HepG2 (cell line): Measurements from ENCODE around the gene NCOA7. TPM values are rescaled to one million over a fixed set of nuclear protein-coding genes. Genes with fewer than 3 reads are reported as not detected.

Experiments used
- AGO2 ChIP-seq: fragments of 200-400 bp; formaldehyde crosslinking; optimal IDR thresholded peaks from 2 replicates; pipeline ENCODE3; 2017; ENCODE audit warnings: mild to moderate bottlenecking, low read depth, low read length, moderate library complexity
- AHR ChIP-seq: IDR thresholded peaks from 2 replicates; pipeline ENCODE4 v1.6.1; 2018; ENCODE audit warnings: missing genetic modification reagents, missing compliant biosample characterization
- FOXK1 ChIP-seq: sonication (generic); formaldehyde crosslinking; IDR thresholded peaks from 2 replicates; pipeline ENCODE4 v1.4.0; 2020; ENCODE audit warnings: low read depth, missing genetic modification reagents, borderline replicate concordance
- FOXO1 ChIP-seq: sonication (generic); formaldehyde crosslinking; IDR thresholded peaks from 2 replicates; pipeline ENCODE4 v1.4.0; 2020; ENCODE audit warnings: missing genetic modification reagents
- HDAC1 ChIP-seq: sonication (generic); formaldehyde crosslinking; IDR thresholded peaks from 2 replicates; pipeline ENCODE4 v1.5.1; 2020; ENCODE audit warnings: mild to moderate bottlenecking, missing genetic modification reagents
- HIC2 ChIP-seq: sonication (generic); formaldehyde crosslinking; IDR thresholded peaks from 2 replicates; pipeline ENCODE4 v1.9.0; 2022; ENCODE audit warnings: low read depth, missing genetic modification reagents
- MZF1 ChIP-seq: sonication (generic); formaldehyde crosslinking; IDR thresholded peaks from 2 replicates; pipeline ENCODE4 v1.8.1; 2023; ENCODE audit warnings: mild to moderate bottlenecking, missing genetic modification reagents, borderline replicate concordance
- REST ChIP-seq, 2 experiments: IDR thresholded peaks; 2 replicates each; pipeline ENCODE4 v1.6.1; 2011 to 2012; ENCODE audit warnings: low read length in 2 of 2, borderline replicate concordance in 1 of 2, low read depth in 1 of 2, mild to moderate bottlenecking in 1 of 2, moderate library complexity in 1 of 2
- SMAD1 ChIP-seq: sonication (generic); formaldehyde crosslinking; IDR thresholded peaks from 2 replicates; pipeline ENCODE4 v1.4.0; 2020; ENCODE audit warnings: missing genetic modification reagents, low read depth, mild to moderate bottlenecking, borderline replicate concordance
- TEAD2 ChIP-seq: sonication (generic); formaldehyde crosslinking; IDR thresholded peaks from 2 replicates; pipeline ENCODE4 v1.9.0; 2021; ENCODE audit warnings: missing genetic modification reagents
- ZBTB43 ChIP-seq: sonication (generic); formaldehyde crosslinking; conservative IDR thresholded peaks from 2 replicates; pipeline ENCODE4 v1.4.0; 2020; ENCODE audit warnings: missing genetic modification reagents
- ZNF264 ChIP-seq: sonication (generic); formaldehyde crosslinking; IDR thresholded peaks from 2 replicates; pipeline ENCODE4 v1.4.0; 2020; ENCODE audit warnings: missing genetic modification reagents
- ZNF333 ChIP-seq: sonication (generic); formaldehyde crosslinking; IDR thresholded peaks from 2 replicates; pipeline ENCODE4 v1.4.0; 2020; ENCODE audit warnings: mild to moderate bottlenecking, missing genetic modification reagents, borderline replicate concordance
- polyA plus RNA-seq, 8 experiments: library from polyadenylated mRNA; depleted of rRNA in 3 of 8; stranded (reverse) in 7 of 8; unstranded in 1 of 8; fragments of >200 nt; fragmentation: Illumina TruSeq in 4 of 8; extraction: Trizol in 4 of 8; gene quantifications; 2 replicates each; pipeline versions ENCODE4 v1.2.1 to v1.2.3, GENCODE V29; 2011 to 2016; ENCODE audit warnings: low read depth in 4 of 8, missing spikeins in 1 of 8, mixed read lengths in 1 of 8; ENCODE audit not compliant: insufficient read depth in 1 of 8
- total RNA-seq, 5 experiments: library from RNA; depleted of rRNA; stranded (reverse); fragments of >200 nt; fragmentation: Illumina TruSeq; extraction: Trizol; gene quantifications; 2 replicates each; pipeline ENCODE4 v1.2.3, GENCODE V29; 2016; ENCODE audit warnings: low read depth in 1 of 5
- TF ChIP-seq, protein P1 (sequence below): sonication (generic); formaldehyde crosslinking; IDR thresholded peaks from 2 replicates; pipeline ENCODE4 v1.5.1; 2020; ENCODE audit warnings: mild to moderate bottlenecking, missing genetic modification reagents, borderline replicate concordance
- TF ChIP-seq, protein P2 (sequence below): IDR thresholded peaks from 2 replicates; pipeline ENCODE4 v1.6.1; 2016; ENCODE audit warnings: low read depth
- TF ChIP-seq, protein P3 (sequence below): sonication (generic); formaldehyde crosslinking; IDR thresholded peaks from 2 replicates; pipeline ENCODE4 v1.4.0; 2020; ENCODE audit warnings: missing genetic modification reagents

NCOA7 gene
- total and polyA plus RNA-seq, 2 of the 13 experiments (the other 11 are each of a cell fraction or from before 2014, with no cell fraction given), result 13.6 to 20.8 TPM

GRCh38 chr6:125944434-125944816, 153.7 kb downstream of the NCOA7 start (continued):
- TF ChIP-seq HIC2 (CRISPR knock-in tag) (no peak; the same call in 1 of the 2 replicates), TEAD2 (no peak), AGO2 (no peak), HDAC1 (CRISPR knock-in tag) (peak; percentile 77), ZBTB43 (CRISPR knock-in tag) (peak; percentile 26), AHR (CRISPR knock-in tag) (no peak; the same call in 1 of the 2 replicates), ZNF333 (CRISPR knock-in tag) (no peak), FOXK1 (CRISPR knock-in tag) (peak; percentile 59; the same call in 1 of the 2 replicates), FOXO1 (peak; percentile 84), REST (IDR thresholded peaks at IDR 0.05; ENCODE audit: borderline replicate concordance in 1 of 2, low read depth in 1 of 2, low read length in 2 of 2) (peak in 1 of 2 experiments; percentile 73; a peak in 1 of 4 replicates), MZF1 (CRISPR knock-in tag) (no peak), ZNF264 (CRISPR knock-in tag) (no peak; the same call in 1 of the 2 replicates), SMAD1 (no peak)
- TF ChIP-seq, protein P1, sequence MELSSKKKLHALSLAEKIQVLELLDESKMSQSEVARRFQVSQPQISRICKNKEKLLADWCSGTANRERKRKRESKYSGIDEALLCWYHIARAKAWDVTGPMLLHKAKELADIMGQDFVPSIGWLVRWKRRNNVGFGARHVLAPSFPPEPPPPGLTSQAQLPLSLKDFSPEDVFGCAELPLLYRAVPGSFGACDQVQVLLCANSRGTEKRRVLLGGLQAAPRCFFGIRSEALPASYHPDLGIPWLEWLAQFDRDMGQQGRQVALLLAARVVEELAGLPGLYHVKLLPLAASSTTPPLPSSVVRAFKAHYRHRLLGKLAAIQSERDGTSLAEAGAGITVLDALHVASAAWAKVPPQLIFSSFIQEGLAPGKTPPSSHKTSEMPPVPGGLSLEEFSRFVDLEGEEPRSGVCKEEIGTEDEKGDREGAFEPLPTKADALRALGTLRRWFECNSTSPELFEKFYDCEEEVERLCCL (CRISPR knock-in tag), result no peak
- TF ChIP-seq, protein P2, sequence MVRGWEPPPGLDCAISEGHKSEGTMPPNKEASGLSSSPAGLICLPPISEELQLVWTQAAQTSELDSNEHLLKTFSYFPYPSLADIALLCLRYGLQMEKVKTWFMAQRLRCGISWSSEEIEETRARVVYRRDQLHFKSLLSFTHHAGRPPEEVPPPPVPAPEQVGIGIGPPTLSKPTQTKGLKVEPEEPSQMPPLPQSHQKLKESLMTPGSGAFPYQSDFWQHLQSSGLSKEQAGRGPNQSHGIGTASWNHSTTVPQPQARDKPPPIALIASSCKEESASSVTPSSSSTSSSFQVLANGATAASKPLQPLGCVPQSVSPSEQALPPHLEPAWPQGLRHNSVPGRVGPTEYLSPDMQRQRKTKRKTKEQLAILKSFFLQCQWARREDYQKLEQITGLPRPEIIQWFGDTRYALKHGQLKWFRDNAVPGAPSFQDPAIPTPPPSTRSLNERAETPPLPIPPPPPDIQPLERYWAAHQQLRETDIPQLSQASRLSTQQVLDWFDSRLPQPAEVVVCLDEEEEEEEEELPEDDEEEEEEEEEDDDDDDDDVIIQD (CRISPR knock-in tag), result peak; percentile 94
- TF ChIP-seq, protein P3, sequence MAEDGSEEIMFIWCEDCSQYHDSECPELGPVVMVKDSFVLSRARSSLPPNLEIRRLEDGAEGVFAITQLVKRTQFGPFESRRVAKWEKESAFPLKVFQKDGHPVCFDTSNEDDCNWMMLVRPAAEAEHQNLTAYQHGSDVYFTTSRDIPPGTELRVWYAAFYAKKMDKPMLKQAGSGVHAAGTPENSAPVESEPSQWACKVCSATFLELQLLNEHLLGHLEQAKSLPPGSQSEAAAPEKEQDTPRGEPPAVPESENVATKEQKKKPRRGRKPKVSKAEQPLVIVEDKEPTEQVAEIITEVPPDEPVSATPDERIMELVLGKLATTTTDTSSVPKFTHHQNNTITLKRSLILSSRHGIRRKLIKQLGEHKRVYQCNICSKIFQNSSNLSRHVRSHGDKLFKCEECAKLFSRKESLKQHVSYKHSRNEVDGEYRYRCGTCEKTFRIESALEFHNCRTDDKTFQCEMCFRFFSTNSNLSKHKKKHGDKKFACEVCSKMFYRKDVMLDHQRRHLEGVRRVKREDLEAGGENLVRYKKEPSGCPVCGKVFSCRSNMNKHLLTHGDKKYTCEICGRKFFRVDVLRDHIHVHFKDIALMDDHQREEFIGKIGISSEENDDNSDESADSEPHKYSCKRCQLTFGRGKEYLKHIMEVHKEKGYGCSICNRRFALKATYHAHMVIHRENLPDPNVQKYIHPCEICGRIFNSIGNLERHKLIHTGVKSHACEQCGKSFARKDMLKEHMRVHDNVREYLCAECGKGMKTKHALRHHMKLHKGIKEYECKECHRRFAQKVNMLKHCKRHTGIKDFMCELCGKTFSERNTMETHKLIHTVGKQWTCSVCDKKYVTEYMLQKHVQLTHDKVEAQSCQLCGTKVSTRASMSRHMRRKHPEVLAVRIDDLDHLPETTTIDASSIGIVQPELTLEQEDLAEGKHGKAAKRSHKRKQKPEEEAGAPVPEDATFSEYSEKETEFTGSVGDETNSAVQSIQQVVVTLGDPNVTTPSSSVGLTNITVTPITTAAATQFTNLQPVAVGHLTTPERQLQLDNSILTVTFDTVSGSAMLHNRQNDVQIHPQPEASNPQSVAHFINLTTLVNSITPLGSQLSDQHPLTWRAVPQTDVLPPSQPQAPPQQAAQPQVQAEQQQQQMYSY, result no peak
